Epithelial cell of esophagus (primary cell): Measurements from ENCODE around the gene NAA35.

Experiments
- DNase-seq: peaks from one replicate; pipeline ENCODE4 v3.0.0; 2010; ENCODE audit warnings: low read depth
- H3K4me3 ChIP-seq: 2 replicates; pipeline ENCODE4 v1.5.1; 2011; ENCODE audit warnings: mild to moderate bottlenecking, low read length, control low read depth
- TF ChIP-seq, protein P1 (sequence below): IDR thresholded peaks from 2 replicates; pipeline ENCODE4 v1.5.1; 2011; ENCODE audit warnings: low read depth, mild to moderate bottlenecking, low read length, control low read depth, inconsistent platforms; ENCODE audit not compliant: insufficient read depth; ENCODE audit errors: missing control alignments

Gene NAA35

GRCh38 chr9:86039991-86040860 is 99.3 kb downstream of the NAA35 start:
- H3K4me3 ChIP-seq, result no peak overlapping the region
- DNase-seq, result no peak
- TF ChIP-seq, protein P1, sequence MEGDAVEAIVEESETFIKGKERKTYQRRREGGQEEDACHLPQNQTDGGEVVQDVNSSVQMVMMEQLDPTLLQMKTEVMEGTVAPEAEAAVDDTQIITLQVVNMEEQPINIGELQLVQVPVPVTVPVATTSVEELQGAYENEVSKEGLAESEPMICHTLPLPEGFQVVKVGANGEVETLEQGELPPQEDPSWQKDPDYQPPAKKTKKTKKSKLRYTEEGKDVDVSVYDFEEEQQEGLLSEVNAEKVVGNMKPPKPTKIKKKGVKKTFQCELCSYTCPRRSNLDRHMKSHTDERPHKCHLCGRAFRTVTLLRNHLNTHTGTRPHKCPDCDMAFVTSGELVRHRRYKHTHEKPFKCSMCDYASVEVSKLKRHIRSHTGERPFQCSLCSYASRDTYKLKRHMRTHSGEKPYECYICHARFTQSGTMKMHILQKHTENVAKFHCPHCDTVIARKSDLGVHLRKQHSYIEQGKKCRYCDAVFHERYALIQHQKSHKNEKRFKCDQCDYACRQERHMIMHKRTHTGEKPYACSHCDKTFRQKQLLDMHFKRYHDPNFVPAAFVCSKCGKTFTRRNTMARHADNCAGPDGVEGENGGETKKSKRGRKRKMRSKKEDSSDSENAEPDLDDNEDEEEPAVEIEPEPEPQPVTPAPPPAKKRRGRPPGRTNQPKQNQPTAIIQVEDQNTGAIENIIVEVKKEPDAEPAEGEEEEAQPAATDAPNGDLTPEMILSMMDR, result no peak

DNA sequence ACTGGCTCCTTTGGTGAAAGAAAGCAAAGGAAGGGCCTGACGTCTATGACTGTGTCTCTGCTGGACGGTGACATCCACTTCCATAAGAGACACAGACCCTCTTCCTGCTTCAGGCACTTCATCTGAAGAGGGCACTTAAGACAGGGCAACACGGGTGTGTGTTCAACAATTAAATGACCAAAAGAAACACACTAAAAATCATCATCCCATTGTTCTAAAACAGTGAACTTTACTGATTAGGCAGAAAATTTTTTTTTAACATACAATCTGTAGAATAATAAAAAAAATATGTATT is 99.9 kb downstream of the NAA35 start:
- no peak overlapping the region for H3K4me3 ChIP-seq
- TF ChIP-seq, protein P1, result no peak
- DNase-seq, result no peak

DNA sequence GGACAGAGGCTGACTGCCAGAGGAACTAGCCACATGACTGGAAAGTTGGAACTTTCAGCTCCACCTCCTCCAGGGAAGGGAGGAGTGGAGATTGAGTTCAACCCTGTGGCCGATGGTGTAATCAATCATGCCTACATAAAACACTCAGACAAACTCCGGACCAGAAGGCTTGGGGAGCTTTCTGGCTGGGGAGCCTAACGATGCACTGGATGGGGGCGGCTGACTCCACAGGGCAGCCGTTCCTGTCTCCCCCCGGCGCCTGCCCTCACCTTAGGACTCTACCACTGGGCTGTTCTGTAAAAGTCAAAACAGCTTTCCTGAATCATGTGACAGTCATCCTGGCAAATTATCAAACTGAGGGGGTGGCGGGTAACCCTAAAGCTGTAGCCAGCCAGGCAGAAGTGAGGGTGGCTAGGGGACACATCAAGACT is 100.4 kb downstream of the NAA35 start:
- H3K4me3 ChIP-seq, result no peak overlapping the region
- TF ChIP-seq, protein P1, result no peak

DNA sequence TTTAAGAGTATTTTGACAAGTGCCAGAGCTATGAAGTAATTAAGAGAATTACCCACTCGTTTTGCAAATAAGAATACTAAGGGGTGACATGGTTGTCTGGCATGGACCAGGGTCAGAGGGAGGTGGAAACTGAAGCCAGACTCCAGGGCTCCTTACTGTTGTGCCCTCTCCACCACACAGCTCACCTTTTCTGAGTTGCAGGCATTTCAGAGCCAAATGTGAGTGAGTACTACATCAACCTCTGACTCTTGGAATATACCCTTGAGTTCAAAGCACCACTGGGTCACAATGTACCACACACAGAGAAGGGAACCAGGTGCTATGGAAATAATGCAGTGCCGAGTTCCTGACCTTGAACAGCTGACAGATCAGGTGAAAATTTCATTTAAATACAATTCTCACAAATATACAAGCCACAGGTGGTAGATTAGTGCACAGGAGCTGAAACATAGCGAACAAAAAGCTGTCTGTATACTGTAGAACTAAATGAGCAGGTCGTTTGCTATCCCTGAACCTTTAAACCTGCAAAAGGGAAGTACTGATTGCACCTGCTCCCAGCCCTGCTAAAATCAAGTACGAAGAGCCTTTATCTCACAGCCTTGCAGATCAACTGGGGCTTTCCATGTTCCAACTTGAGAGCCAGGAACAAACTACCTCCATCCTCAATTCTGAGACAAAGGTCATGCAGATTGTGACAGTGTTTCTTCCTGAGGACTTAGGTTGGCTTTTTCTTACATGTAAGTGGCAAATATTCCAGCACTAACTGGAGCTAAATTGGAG is 101.4 kb downstream of the NAA35 start:
- no peak overlapping the region for H3K4me3 ChIP-seq
- TF ChIP-seq, protein P1, result no peak
- no peak for DNase-seq

More for the DNA sequence above, 100.4 kb downstream of the NAA35 start:
- peak; percentile 11 for DNase-seq

GRCh38 chr9:86043586-86043985 is 102.6 kb downstream of the NAA35 start:
- TF ChIP-seq, protein P1, result no peak
- H3K4me3 ChIP-seq, result no peak overlapping the region
- no peak for DNase-seq

DNA sequence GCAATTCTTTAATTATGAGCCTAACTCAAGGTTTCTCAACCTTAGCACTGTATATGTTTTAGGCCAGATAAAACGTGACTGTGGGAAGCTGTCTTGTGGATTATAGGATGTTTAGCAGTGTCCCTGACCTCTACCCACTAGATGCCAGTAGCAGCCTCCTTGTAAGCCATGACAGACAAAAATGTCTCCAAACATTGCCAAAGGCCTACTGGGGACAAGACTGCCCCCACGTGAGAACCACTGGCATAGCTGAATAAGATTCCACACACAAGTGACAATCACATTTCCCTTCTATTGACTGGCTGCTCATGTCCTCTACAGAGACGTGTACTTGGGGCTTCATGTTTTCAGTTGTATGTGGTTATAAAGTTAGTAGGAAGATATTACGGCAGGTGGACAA is 103.1 kb downstream of the NAA35 start:
- TF ChIP-seq, protein P1, result no peak
- no peak overlapping the region for H3K4me3 ChIP-seq
- DNase-seq, result peak; percentile 9
